Measurements from ENCODE around the gene ARSB.

The ARSB gene

GRCh38 chr5:78845470-78845869 is 139.6 kb downstream of the ARSB start:
- no peak overlapping the region for H3K9ac ChIP-seq (ENCODE audit: low read length)
- H3K4me3 ChIP-seq (ENCODE audit: low read depth, low read length, poor library complexity, severe bottlenecking) = no peak overlapping the region
- no peaks in the 10 kb centered on the region for H3K79me2 ChIP-seq (ENCODE audit: insufficient read depth, low read length)
- no peaks in the 10 kb centered on the region for H4K20me1 ChIP-seq (ENCODE audit: insufficient read depth, low read length)
- no peak overlapping the region for H3K4me2 ChIP-seq (ENCODE audit: low read length)
- H3K36me3 ChIP-seq (ENCODE audit: insufficient read depth, low read length) = no peaks in the 10 kb centered on the region
- H3K9me2 ChIP-seq (ENCODE audit: low read depth, low read length) = no peaks in the 10 kb centered on the region
- H3K27me3 ChIP-seq (ENCODE audit: insufficient read depth, low read length) = no peaks in the 10 kb centered on the region
- no peaks in the 10 kb centered on the region for H3F3A ChIP-seq (ENCODE audit: insufficient read depth, low read length)
- 0 out of 2 replicates have a peak, but pooled peaks cover 4% of the 10 kb centered on the region for H3K9me3 ChIP-seq (ENCODE audit: low read length)
- H3K4me1 ChIP-seq (ENCODE audit: insufficient read depth, low read length, severe bottlenecking) = no peaks in the 10 kb centered on the region
- no peak overlapping the region for H2AFZ ChIP-seq (ENCODE audit: low read length)
- TF ChIP-seq CTCF (IDR thresholded peaks at IDR 0.05; ENCODE audit: low read length) (no peak), EZH2 (IDR thresholded peaks at IDR 0.05; ENCODE audit: borderline replicate concordance, low read length) (no peak)
- no peak overlapping the region for H3K27ac ChIP-seq (ENCODE audit: low read depth, low read length, poor library complexity, severe bottlenecking)

DNA sequence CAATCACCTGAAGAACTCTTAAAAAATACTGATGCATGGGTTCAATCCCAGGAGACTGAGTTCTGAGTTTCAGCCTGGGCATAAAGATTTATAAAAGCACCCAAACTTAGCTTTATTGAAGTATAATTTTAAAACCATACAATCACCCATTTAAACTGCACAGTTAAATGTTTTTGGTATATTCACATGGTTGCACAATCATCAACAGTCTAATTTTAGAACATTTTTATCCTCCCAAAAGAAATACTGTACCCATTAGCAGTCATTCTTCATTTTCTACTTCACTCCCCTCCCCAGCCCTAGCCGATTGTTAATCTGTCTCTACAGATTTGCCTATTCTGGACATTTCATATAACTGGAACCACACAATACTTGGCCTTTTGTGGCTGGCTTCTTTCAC is 141.7 kb downstream of the ARSB start:
- no peaks in the 10 kb centered on the region for H3K27me3 ChIP-seq (ENCODE audit: insufficient read depth, low read length)
- no peak overlapping the region for H3K4me3 ChIP-seq (ENCODE audit: low read depth, low read length, poor library complexity, severe bottlenecking)
- no peak overlapping the region for H2AFZ ChIP-seq (ENCODE audit: low read length)
- no peaks in the 10 kb centered on the region for H3K36me3 ChIP-seq (ENCODE audit: insufficient read depth, low read length)
- TF ChIP-seq EZH2 (IDR thresholded peaks at IDR 0.05; ENCODE audit: borderline replicate concordance, low read length) = no peak
- no peaks in the 10 kb centered on the region for H3K9me2 ChIP-seq (ENCODE audit: low read depth, low read length)
- no peaks in the 10 kb centered on the region for H4K20me1 ChIP-seq (ENCODE audit: insufficient read depth, low read length)
- no peak overlapping the region for H3K9ac ChIP-seq (ENCODE audit: low read length)
- H3K4me2 ChIP-seq (ENCODE audit: low read length) = no peak overlapping the region
- H3K9me3 ChIP-seq (ENCODE audit: low read length) = 0 out of 2 replicates have a peak, but pooled peaks cover 4% of the 10 kb centered on the region
- no peaks in the 10 kb centered on the region for H3K4me1 ChIP-seq (ENCODE audit: insufficient read depth, low read length, severe bottlenecking)
- no peaks in the 10 kb centered on the region for H3K79me2 ChIP-seq (ENCODE audit: insufficient read depth, low read length)
- H3K27ac ChIP-seq (ENCODE audit: low read depth, low read length, poor library complexity, severe bottlenecking) = no peak overlapping the region
- H3F3A ChIP-seq (ENCODE audit: insufficient read depth, low read length) = no peaks in the 10 kb centered on the region

- no peaks in the 10 kb centered on the region for H3F3A ChIP-seq (ENCODE audit: insufficient read depth, low read length)
- no peaks in the 10 kb centered on the region for H3K9me2 ChIP-seq (ENCODE audit: low read depth, low read length)
- no peaks in the 10 kb centered on the region for H3K4me1 ChIP-seq (ENCODE audit: insufficient read depth, low read length, severe bottlenecking)
- H3K9me3 ChIP-seq (ENCODE audit: low read length) = 0 out of 2 replicates have a peak, but pooled peaks cover 4% of the 10 kb centered on the region
- no peak for TF ChIP-seq EZH2 (IDR thresholded peaks at IDR 0.05; ENCODE audit: borderline replicate concordance, low read length)
- TF ChIP-seq CTCF (IDR thresholded peaks at IDR 0.05; ENCODE audit: low read length) = no peak
- no peaks in the 10 kb centered on the region for H3K27me3 ChIP-seq (ENCODE audit: insufficient read depth, low read length)
- no peaks in the 10 kb centered on the region for H3K79me2 ChIP-seq (ENCODE audit: insufficient read depth, low read length)
- H3K27ac ChIP-seq (ENCODE audit: low read depth, low read length, poor library complexity, severe bottlenecking) = no peak overlapping the region
- H2AFZ ChIP-seq (ENCODE audit: low read length) = no peak overlapping the region
- H3K9ac ChIP-seq (ENCODE audit: low read length) = no peak overlapping the region
- no peak overlapping the region for H3K4me2 ChIP-seq (ENCODE audit: low read length)
- no peaks in the 10 kb centered on the region for H4K20me1 ChIP-seq (ENCODE audit: insufficient read depth, low read length)
- no peak overlapping the region for H3K4me3 ChIP-seq (ENCODE audit: low read depth, low read length, poor library complexity, severe bottlenecking)
- H3K36me3 ChIP-seq (ENCODE audit: insufficient read depth, low read length) = no peaks in the 10 kb centered on the region
Measured at GRCh38 chr5:78841767-78842166, 143.3 kb downstream of the ARSB start.

- Histone ChIP-seq H3K27me3 (ENCODE audit: insufficient read depth, low read length) (no peaks in the 10 kb centered on the region), H3K4me2 (ENCODE audit: low read length) (no peak overlapping the region), H3K4me1 (ENCODE audit: insufficient read depth, low read length, severe bottlenecking) (no peaks in the 10 kb centered on the region), H2AFZ (ENCODE audit: low read length) (no peak overlapping the region), H3K36me3 (ENCODE audit: insufficient read depth, low read length) (no peaks in the 10 kb centered on the region), H3K9me2 (ENCODE audit: low read depth, low read length) (no peaks in the 10 kb centered on the region), H3K79me2 (ENCODE audit: insufficient read depth, low read length) (no peaks in the 10 kb centered on the region), H3K27ac (ENCODE audit: low read depth, low read length, poor library complexity, severe bottlenecking) (no peak overlapping the region), H3K9me3 (ENCODE audit: low read length) (no peaks in the 10 kb centered on the region), H3K4me3 (ENCODE audit: low read depth, low read length, poor library complexity, severe bottlenecking) (no peak overlapping the region), H3F3A (ENCODE audit: insufficient read depth, low read length) (no peaks in the 10 kb centered on the region), H4K20me1 (ENCODE audit: insufficient read depth, low read length) (no peaks in the 10 kb centered on the region), H3K9ac (ENCODE audit: low read length) (no peak overlapping the region)
- no peak for TF ChIP-seq CTCF (IDR thresholded peaks at IDR 0.05; ENCODE audit: low read length)
- TF ChIP-seq EZH2 (IDR thresholded peaks at IDR 0.05; ENCODE audit: borderline replicate concordance, low read length) = no peak
Measured at GRCh38 chr5:78838753-78839152, 146.4 kb downstream of the ARSB start.

All from OCI-LY1 (cell line).